ENCODE results near the gene FSHR. TPM values are rescaled to one million over a fixed set of nuclear protein-coding genes. Genes with fewer than 3 reads are reported as not detected.

The FSHR gene
- total RNA-seq, 4 donors from 2014 or later: 0.13 TPM; not detected in 3

DNA sequence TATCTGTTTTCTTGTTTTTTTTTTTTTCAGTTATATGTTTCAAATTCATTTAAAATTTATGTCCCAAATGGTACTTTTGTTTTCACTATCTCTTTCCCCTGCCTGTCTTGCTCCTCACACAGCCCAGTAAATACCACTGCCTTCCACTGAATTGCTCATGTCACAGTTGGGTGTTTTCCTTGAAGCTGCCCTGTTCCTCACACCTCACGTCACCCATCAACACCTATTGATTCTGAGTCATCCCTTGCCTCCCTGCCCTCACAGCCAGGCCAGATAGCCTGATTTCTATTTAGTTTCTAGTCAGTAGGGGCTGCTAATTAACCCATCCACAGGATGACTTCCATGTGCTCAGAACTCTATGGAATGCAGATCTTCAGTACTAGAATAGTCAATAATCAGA lies 25.3 kb downstream of the FSHR start:
- H3K27ac ChIP-seq: no peak overlapping the region

GRCh38 chr2:49123600-49123999 lies 30.7 kb downstream of the FSHR start:
- no peaks in the 10 kb centered on the region for H3K4me1 ChIP-seq
- TF ChIP-seq, protein P1, sequence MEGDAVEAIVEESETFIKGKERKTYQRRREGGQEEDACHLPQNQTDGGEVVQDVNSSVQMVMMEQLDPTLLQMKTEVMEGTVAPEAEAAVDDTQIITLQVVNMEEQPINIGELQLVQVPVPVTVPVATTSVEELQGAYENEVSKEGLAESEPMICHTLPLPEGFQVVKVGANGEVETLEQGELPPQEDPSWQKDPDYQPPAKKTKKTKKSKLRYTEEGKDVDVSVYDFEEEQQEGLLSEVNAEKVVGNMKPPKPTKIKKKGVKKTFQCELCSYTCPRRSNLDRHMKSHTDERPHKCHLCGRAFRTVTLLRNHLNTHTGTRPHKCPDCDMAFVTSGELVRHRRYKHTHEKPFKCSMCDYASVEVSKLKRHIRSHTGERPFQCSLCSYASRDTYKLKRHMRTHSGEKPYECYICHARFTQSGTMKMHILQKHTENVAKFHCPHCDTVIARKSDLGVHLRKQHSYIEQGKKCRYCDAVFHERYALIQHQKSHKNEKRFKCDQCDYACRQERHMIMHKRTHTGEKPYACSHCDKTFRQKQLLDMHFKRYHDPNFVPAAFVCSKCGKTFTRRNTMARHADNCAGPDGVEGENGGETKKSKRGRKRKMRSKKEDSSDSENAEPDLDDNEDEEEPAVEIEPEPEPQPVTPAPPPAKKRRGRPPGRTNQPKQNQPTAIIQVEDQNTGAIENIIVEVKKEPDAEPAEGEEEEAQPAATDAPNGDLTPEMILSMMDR (IDR thresholded peaks at IDR 0.05): no peak
- TF ChIP-seq POLR2A (IDR thresholded peaks at IDR 0.05): no peak
- no peaks in the 10 kb centered on the region for H3K27me3 ChIP-seq
- H3K4me3 ChIP-seq (replicated peaks in 1 of 3): no peak overlapping the region
- no peaks in the 10 kb centered on the region for H3K9me3 ChIP-seq
- H3K27ac ChIP-seq: no peak overlapping the region
- DNase-seq: no peak
- no peaks in the 10 kb centered on the region for H3K36me3 ChIP-seq
- intact Hi-C loops (cut with DNase I): no loop called here
- WGBS, 2 donors: 0 to 44% methylated on average over 1 of the region's 1 CpG

More for the DNA sequence above, 25.3 kb downstream of the FSHR start:
- Histone ChIP-seq H3K36me3 (no peaks in the 10 kb centered on the region), H3K9me3 (no peaks in the 10 kb centered on the region), H3K4me3 (replicated peaks in 1 of 3) (no peak overlapping the region), H3K4me1 (no peaks in the 10 kb centered on the region), H3K27me3 (no peaks in the 10 kb centered on the region)
- no peak for TF ChIP-seq POLR2A (IDR thresholded peaks at IDR 0.05)
- TF ChIP-seq, protein P1 (IDR thresholded peaks at IDR 0.05): no peak
- no peak for DNase-seq
- 45 to 64% methylated on average over 1 of the region's 1 CpG for WGBS, 2 donors
- intact Hi-C loops (cut with DNase I): no loop called here

DNA sequence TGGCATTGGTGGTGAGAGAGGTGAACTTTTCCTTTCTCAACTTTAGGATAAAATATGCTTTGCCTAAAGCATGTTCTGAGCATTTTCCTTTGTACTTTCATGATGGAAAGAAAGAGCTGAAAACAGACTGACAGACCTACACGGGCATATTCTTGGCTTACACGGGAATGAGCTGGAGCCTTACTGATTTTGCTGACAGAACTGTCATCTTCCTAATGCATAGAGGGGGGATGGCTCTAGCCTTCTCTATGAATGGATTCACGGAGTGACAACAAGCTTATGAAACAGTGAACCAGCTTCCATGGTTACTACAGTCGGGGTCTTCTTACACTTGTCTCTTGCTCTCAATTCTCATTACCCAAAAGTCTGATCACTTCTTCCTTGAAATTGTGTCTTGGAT lies 32.2 kb downstream of the FSHR start:
- 80 to 82% methylated on average over 4 of the region's 4 CpGs for WGBS, 2 donors
- no peak for TF ChIP-seq POLR2A (IDR thresholded peaks at IDR 0.05)
- TF ChIP-seq, protein P1 (IDR thresholded peaks at IDR 0.05): no peak
- DNase-seq: no peak

DNA sequence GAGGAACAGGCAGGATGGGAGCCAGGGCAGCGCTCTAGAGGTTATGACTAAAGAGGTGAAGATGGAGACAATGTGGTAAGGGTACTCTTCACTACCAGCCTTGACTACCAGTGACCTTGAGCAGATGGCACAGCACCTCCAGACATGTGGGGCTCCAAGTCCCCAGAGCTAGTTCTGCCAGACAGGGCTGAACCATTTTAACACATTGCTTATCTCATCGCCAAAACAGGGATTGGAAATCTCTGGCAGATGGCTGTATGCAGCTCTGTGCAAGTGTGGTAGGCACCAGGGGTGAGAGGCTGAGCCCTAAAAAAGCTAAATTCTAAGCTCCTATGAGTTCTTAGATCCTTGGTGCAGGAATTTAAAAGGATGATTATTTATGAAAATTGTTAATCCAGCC lies 41.3 kb downstream of the FSHR start:
- Histone ChIP-seq H3K4me1 (no peaks in the 10 kb centered on the region), H3K27me3 (no peaks in the 10 kb centered on the region), H3K9me3 (no peaks in the 10 kb centered on the region), H3K27ac (no peak overlapping the region), H3K4me3 (replicated peaks in 1 of 3) (no peak overlapping the region), H3K36me3 (no peaks in the 10 kb centered on the region)
- no peak for DNase-seq
- intact Hi-C loops (cut with DNase I): no loop called here
- TF ChIP-seq, protein P1 (IDR thresholded peaks at IDR 0.05): no peak
- TF ChIP-seq POLR2A (IDR thresholded peaks at IDR 0.05): no peak
- WGBS, 2 donors: 86 to 97% methylated on average over 2 of the region's 2 CpGs

More for the DNA sequence above, 32.2 kb downstream of the FSHR start:
- no peaks in the 10 kb centered on the region for H3K4me1 ChIP-seq
- no peaks in the 10 kb centered on the region for H3K27me3 ChIP-seq
- intact Hi-C loops (cut with DNase I): no loop called here
- no peaks in the 10 kb centered on the region for H3K9me3 ChIP-seq
- no peak overlapping the region for H3K4me3 ChIP-seq (replicated peaks in 1 of 3)
- H3K36me3 ChIP-seq: no peaks in the 10 kb centered on the region
- H3K27ac ChIP-seq: no peak overlapping the region

- Histone ChIP-seq H3K27me3 (no peaks in the 10 kb centered on the region), H3K4me1 (no peaks in the 10 kb centered on the region), H3K4me3 (replicated peaks in 1 of 3) (no peak overlapping the region), H3K9me3 (no peaks in the 10 kb centered on the region), H3K27ac (no peak overlapping the region), H3K36me3 (no peaks in the 10 kb centered on the region)
- TF ChIP-seq, protein P1 (IDR thresholded peaks at IDR 0.05): no peak
- no peak for TF ChIP-seq POLR2A (IDR thresholded peaks at IDR 0.05)
- WGBS, 2 donors: 60 to 78% methylated on average over 7 of the region's 7 CpGs
- intact Hi-C loops (cut with DNase I): no loop called here
- no peak for DNase-seq
Measured at GRCh38 chr2:49111456-49111855, 42.9 kb downstream of the FSHR start.
